ENCODE results near the gene C15orf40. TPM values are rescaled to one million over a fixed set of nuclear protein-coding genes. Genes with fewer than 3 reads are reported as not detected.

The C15orf40 gene
- total and polyA plus RNA-seq, 7 donors = 9.1 to 26.1 (median 14.6) TPM

GRCh38 chr15:82968066-82968465 lies 43.4 kb downstream of the C15orf40 start:
- intact Hi-C loops (cut with DNase I) = no loop called here
- 88 to 89% methylated on average over 4 of the region's 4 CpGs for WGBS, 2 donors
- H3K4me3 ChIP-seq = no peak overlapping the region

GRCh38 chr15:82966671-82967071 lies 44.8 kb downstream of the C15orf40 start:
- TF ChIP-seq POLR2AphosphoS5 (IDR thresholded peaks at IDR 0.05) (no peak), EP300 (IDR thresholded peaks at IDR 0.05) (no peak), POLR2A (IDR thresholded peaks at IDR 0.05) (no peak)
- TF ChIP-seq, protein P1, sequence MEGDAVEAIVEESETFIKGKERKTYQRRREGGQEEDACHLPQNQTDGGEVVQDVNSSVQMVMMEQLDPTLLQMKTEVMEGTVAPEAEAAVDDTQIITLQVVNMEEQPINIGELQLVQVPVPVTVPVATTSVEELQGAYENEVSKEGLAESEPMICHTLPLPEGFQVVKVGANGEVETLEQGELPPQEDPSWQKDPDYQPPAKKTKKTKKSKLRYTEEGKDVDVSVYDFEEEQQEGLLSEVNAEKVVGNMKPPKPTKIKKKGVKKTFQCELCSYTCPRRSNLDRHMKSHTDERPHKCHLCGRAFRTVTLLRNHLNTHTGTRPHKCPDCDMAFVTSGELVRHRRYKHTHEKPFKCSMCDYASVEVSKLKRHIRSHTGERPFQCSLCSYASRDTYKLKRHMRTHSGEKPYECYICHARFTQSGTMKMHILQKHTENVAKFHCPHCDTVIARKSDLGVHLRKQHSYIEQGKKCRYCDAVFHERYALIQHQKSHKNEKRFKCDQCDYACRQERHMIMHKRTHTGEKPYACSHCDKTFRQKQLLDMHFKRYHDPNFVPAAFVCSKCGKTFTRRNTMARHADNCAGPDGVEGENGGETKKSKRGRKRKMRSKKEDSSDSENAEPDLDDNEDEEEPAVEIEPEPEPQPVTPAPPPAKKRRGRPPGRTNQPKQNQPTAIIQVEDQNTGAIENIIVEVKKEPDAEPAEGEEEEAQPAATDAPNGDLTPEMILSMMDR (IDR thresholded peaks at IDR 0.05) = no peak
- no peaks in the 10 kb centered on the region for H3K27me3 ChIP-seq
- 53 to 70% methylated on average over 4 of the region's 4 CpGs for WGBS, 2 donors
- no peaks in the 10 kb centered on the region for H3K4me1 ChIP-seq
- H3K9me3 ChIP-seq = no peaks in the 10 kb centered on the region
- DNase-seq = no peak
- no peak overlapping the region for H3K4me3 ChIP-seq
- H3K36me3 ChIP-seq = no peaks in the 10 kb centered on the region
- no peak overlapping the region for H3K27ac ChIP-seq
- intact Hi-C loops (cut with DNase I) = no loop called here

More at GRCh38 chr15:82968066-82968465, 43.4 kb downstream of the C15orf40 start:
- no peak for TF ChIP-seq POLR2AphosphoS5 (IDR thresholded peaks at IDR 0.05)
- H3K4me1 ChIP-seq = no peaks in the 10 kb centered on the region
- no peaks in the 10 kb centered on the region for H3K27me3 ChIP-seq
- no peak for DNase-seq
- H3K36me3 ChIP-seq = no peaks in the 10 kb centered on the region
- no peak overlapping the region for H3K27ac ChIP-seq
- no peaks in the 10 kb centered on the region for H3K9me3 ChIP-seq

GRCh38 chr15:82964890-82965289 lies 46.5 kb downstream of the C15orf40 start:
- Histone ChIP-seq H3K4me3 (no peak overlapping the region), H3K27me3 (no peaks in the 10 kb centered on the region), H3K27ac (no peak overlapping the region), H3K36me3 (no peaks in the 10 kb centered on the region), H3K4me1 (no peaks in the 10 kb centered on the region), H3K9me3 (no peaks in the 10 kb centered on the region)
- TF ChIP-seq POLR2AphosphoS5 (IDR thresholded peaks at IDR 0.05) (no peak), POLR2A (IDR thresholded peaks at IDR 0.05) (no peak), EP300 (IDR thresholded peaks at IDR 0.05) (no peak)
- TF ChIP-seq, protein P1 (IDR thresholded peaks at IDR 0.05) = no peak
- DNase-seq = no peak
- intact Hi-C loops (cut with DNase I) = no loop called here
- 96 to 97% methylated on average over 5 of the region's 5 CpGs for WGBS, 2 donors

DNA sequence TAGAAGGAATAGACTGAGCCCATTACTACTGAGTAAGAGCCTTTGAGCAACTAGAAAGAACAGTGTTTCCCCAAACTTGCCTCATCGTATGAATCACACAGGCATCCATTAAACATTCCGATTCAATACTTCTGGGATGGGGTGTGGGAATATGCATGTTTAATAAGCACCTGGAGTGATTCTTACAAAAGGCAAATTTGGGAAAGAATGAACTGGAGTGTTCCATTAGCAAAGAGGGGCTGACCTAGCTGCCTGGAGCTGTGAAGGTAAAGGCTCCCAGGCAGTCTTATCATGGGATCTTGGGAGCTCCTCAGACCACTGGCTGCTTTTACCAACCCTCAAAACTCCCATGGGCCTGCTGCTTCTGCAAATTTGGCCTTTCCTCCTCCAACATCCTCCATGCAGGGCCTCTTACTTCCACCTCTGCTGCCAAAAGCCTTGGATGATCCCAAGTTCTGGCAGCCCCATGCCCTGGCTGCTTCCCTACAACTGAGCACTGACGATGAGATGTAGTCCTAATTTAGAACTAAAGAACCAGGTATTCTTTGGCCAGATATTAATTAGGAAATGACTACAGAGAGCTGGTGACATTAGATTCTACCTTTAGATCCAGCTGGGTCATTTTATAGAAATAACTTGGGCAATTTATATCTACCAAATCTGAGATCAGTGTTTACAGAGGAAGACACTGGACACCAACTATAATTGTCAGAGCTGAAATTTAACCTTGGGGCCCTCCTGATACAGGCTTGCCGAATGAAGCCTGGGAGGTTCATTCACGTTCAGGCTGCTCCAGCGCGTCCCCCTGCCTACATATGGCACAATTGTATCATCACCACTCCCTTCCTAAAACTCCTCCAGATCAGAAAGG lies 47.7 kb downstream of the C15orf40 start:
- DNase-seq = no peak
- Histone ChIP-seq H3K36me3 (no peaks in the 10 kb centered on the region), H3K9me3 (no peaks in the 10 kb centered on the region), H3K27me3 (no peaks in the 10 kb centered on the region), H3K27ac (no peak overlapping the region), H3K4me3 (no peak overlapping the region), H3K4me1 (no peaks in the 10 kb centered on the region)
- WGBS, 2 donors = 93 to 94% methylated on average over 7 of the region's 7 CpGs
- TF ChIP-seq POLR2A (IDR thresholded peaks at IDR 0.05) (no peak), EP300 (IDR thresholded peaks at IDR 0.05) (no peak), POLR2AphosphoS5 (IDR thresholded peaks at IDR 0.05) (no peak)
- TF ChIP-seq, protein P1 (IDR thresholded peaks at IDR 0.05) = no peak
- intact Hi-C loops (cut with DNase I) = no loop called here

GRCh38 chr15:82960766-82961165 lies 50.7 kb downstream of the C15orf40 start:
- TF ChIP-seq EP300 (IDR thresholded peaks at IDR 0.05) (no peak), POLR2A (IDR thresholded peaks at IDR 0.05) (no peak), POLR2AphosphoS5 (IDR thresholded peaks at IDR 0.05) (no peak)
- TF ChIP-seq, protein P1 (IDR thresholded peaks at IDR 0.05) = no peak
- H3K27me3 ChIP-seq = no peaks in the 10 kb centered on the region
- H3K4me1 ChIP-seq = no peaks in the 10 kb centered on the region
- H3K36me3 ChIP-seq = no peaks in the 10 kb centered on the region
- WGBS, 2 donors = 91 to 94% methylated on average over 3 of the region's 3 CpGs
- intact Hi-C loops (cut with DNase I) = no loop called here
- no peaks in the 10 kb centered on the region for H3K9me3 ChIP-seq
- no peak overlapping the region for H3K27ac ChIP-seq
- no peak overlapping the region for H3K4me3 ChIP-seq
- DNase-seq = no peak
